Measurements from ENCODE around the gene BUD23. TPM values are rescaled to one million over a fixed set of nuclear protein-coding genes. Genes with fewer than 3 reads are reported as not detected.
A peak's percentile ranks its signal among the peaks of the same experiment; 100 is the strongest.

The BUD23 gene
- total RNA-seq, 1 experiment from 2014 or later: 168 TPM

DNA sequence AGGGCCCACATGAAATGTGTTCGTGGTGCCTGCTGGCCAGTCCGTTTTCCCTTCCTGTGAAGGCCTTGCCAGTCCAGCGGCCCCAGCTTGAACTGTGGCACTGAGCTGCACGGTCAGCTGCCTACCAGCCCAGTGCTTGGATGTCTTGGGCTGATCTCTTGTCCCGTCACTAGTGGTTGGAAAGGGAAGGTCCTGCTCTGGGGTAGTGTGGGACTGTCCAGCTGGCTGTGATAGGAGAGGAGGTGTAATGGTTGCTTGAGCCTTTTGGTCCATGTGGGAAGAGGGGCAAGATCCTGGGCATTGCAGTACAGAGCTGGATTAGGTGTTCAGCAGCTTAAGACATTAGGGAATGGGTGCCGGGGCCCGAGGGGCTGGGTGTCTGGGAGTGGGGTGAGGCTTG is 15.0 kb downstream of the BUD23 start:
- no peak for ATAC-seq
- H3K9me2 ChIP-seq (ENCODE audit: insufficient read depth): no peaks in the 10 kb centered on the region
- no peak overlapping the region for H3K9ac ChIP-seq (ENCODE audit: low read length)
- intact Hi-C loops (cut with micrococcal nuclease): no loop called here
- no TSS peak for BruUV-seq (replicated peaks)
- H3K4me1 ChIP-seq (ENCODE audit: control insufficient read depth in 1 of 2, insufficient read depth in 2 of 2, low read length in 2 of 2): peaks cover 0 to 14% of the 10 kb centered on the region in 2 experiments; a peak in 2 of 4 replicates
- H4K20me1 ChIP-seq (ENCODE audit: insufficient read depth): 0 out of 2 replicates have a peak, but pooled peaks cover 3% of the 10 kb centered on the region
- peak overlapping the region; percentile 43; the same call in 1 of the 2 replicates for H3K27ac ChIP-seq (ENCODE audit: low read depth, low read length)
- H3K9me3 ChIP-seq (ENCODE audit: control insufficient read depth in 1 of 2, insufficient read depth in 1 of 2, low read depth in 1 of 2, low read length in 2 of 2): no peaks in the 10 kb centered on the region
- ChIA-PET RAD21 (ENCODE audit: low non-redundant PET in 1 of 2, low total read pairs in 2 of 2, uncharacterized antibody in 2 of 2, unreplicated experiment in 2 of 2) (interaction anchor here in 1 of 2 experiments (0.5 kb wide), 1 partner anchor 8 kb away, joined by 3 read pairs; no protein-coding TSS in a partner anchor), POLR2A (interaction anchor here (0.6 kb wide), 1 partner anchor 134 kb away, joined by 3 read pairs; no protein-coding TSS in a partner anchor), CTCF (no interaction called here)
- no peaks in the 10 kb centered on the region for H3K27me3 ChIP-seq (ENCODE audit: insufficient read depth, low read length)
- TF ChIP-seq, protein P1, sequence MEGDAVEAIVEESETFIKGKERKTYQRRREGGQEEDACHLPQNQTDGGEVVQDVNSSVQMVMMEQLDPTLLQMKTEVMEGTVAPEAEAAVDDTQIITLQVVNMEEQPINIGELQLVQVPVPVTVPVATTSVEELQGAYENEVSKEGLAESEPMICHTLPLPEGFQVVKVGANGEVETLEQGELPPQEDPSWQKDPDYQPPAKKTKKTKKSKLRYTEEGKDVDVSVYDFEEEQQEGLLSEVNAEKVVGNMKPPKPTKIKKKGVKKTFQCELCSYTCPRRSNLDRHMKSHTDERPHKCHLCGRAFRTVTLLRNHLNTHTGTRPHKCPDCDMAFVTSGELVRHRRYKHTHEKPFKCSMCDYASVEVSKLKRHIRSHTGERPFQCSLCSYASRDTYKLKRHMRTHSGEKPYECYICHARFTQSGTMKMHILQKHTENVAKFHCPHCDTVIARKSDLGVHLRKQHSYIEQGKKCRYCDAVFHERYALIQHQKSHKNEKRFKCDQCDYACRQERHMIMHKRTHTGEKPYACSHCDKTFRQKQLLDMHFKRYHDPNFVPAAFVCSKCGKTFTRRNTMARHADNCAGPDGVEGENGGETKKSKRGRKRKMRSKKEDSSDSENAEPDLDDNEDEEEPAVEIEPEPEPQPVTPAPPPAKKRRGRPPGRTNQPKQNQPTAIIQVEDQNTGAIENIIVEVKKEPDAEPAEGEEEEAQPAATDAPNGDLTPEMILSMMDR (IDR thresholded peaks at IDR 0.05 in 2 of 3, conservative IDR thresholded peaks at IDR 0.05 in 1 of 3; ENCODE audit: borderline replicate concordance in 1 of 3, insufficient read depth in 1 of 3, low read depth in 2 of 3, low read length in 2 of 3): no peak
- TF ChIP-seq EGR1 (IDR thresholded peaks at IDR 0.05; ENCODE audit: low read depth) (no peak), EZH2phosphoT487 (IDR thresholded peaks at IDR 0.05; ENCODE audit: borderline replicate concordance) (no peak), POLR2AphosphoS5 (IDR thresholded peaks at IDR 0.05; ENCODE audit: low read depth, low read length) (0 out of 2 replicates have a peak, but pooled peaks have one; percentile 14)
- H3K36me3 ChIP-seq (ENCODE audit: control insufficient read depth in 1 of 2, insufficient read depth in 2 of 2, low read length in 2 of 2): peaks cover 30 to 70% of the 10 kb centered on the region in 2 experiments; a peak in 3 of 4 replicates
- H3K4me2 ChIP-seq (ENCODE audit: low read length): no peak overlapping the region
- no peak overlapping the region for H2AFZ ChIP-seq (ENCODE audit: low read depth, low read length, poor library complexity, severe bottlenecking)
- H3K79me2 ChIP-seq (ENCODE audit: insufficient read depth, low read length): peaks cover 6% of the 10 kb centered on the region; the same call in 1 of the 2 replicates
- no peak for DNase-seq (ENCODE audit: low read depth, low spot score)
- H3K4me3 ChIP-seq (replicated peaks in 1 of 2; ENCODE audit: low read depth in 1 of 2, low read length in 2 of 2): no peak overlapping the region

DNA sequence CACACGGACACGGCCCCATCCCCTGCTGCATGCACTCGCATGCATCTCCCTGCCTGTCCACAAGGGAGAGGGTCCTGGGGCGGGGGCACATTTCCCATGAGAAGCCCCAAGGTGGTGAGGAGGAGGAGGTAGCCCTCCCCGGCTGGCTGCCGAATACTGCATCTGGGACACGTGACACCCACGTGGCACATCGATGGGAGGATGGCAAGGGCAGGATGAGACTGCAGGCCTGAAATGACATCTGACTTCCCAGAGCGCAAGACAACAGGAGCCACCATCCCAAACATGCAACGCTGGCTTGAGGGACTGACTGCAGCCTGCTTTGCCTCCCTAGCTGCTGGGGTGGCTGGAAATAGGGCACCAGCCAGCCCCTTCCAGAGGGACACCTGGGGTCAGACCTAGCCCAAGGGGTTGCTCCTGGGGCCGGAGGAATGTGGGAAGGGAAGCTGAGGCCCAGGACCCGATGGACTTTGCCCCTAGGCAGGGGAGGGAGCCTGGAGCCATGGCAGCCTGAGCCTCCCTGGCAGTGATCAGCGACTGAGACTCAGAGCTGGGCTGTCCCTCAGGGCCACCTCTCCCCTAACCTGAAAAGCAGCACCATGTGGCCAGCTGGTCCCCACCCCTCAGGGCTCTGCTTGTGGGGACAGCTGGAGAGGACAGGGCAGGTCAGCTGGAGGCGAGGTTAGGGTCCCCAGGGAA is 16.1 kb downstream of the BUD23 start:
- peaks cover 0 to 20% of the 10 kb centered on the region in 2 experiments; a peak in 3 of 4 replicates for H3K4me1 ChIP-seq (ENCODE audit: control insufficient read depth in 1 of 2, insufficient read depth in 2 of 2, low read length in 2 of 2)
- no peaks in the 10 kb centered on the region for H3K27me3 ChIP-seq (ENCODE audit: insufficient read depth, low read length)
- intact Hi-C loops (cut with micrococcal nuclease): no loop called here
- H3K27ac ChIP-seq (ENCODE audit: low read depth, low read length): 0 out of 2 replicates have a peak overlapping the region, but pooled peaks have one; percentile 22
- H2AFZ ChIP-seq (ENCODE audit: low read depth, low read length, poor library complexity, severe bottlenecking): no peak overlapping the region
- ATAC-seq (no peak; the same call in 1 of the 2 replicates), DNase-seq (ENCODE audit: low read depth, low spot score) (no peak)
- POLR2A ChIA-PET: no interaction called here
- peaks cover 1% of the 10 kb centered on the region; the same call in 1 of the 2 replicates for H3K79me2 ChIP-seq (ENCODE audit: insufficient read depth, low read length)
- TF ChIP-seq, protein P1 (IDR thresholded peaks at IDR 0.05 in 2 of 3, conservative IDR thresholded peaks at IDR 0.05 in 1 of 3; ENCODE audit: borderline replicate concordance in 1 of 3, insufficient read depth in 1 of 3, low read depth in 2 of 3, low read length in 2 of 3): peak in 1 of 3 experiments; percentile 3; a peak in 1 of 6 replicates
- TF ChIP-seq YY1 (IDR thresholded peaks at IDR 0.05; ENCODE audit: extremely low read depth, insufficient replicate concordance, low read depth, low read length): no peak
- no peak overlapping the region for H3K4me2 ChIP-seq (ENCODE audit: low read length)
- 0 out of 2 replicates have a peak, but pooled peaks cover 3% of the 10 kb centered on the region for H4K20me1 ChIP-seq (ENCODE audit: insufficient read depth)
- no TSS peak for BruUV-seq (replicated peaks)
- RAD21 ChIA-PET (ENCODE audit: low non-redundant PET in 1 of 2, low total read pairs in 2 of 2, uncharacterized antibody in 2 of 2, unreplicated experiment in 2 of 2): no interaction called here
- H3K36me3 ChIP-seq (ENCODE audit: control insufficient read depth in 1 of 2, insufficient read depth in 2 of 2, low read length in 2 of 2): peaks cover 36 to 64% of the 10 kb centered on the region in 2 experiments; a peak in 3 of 4 replicates
- CTCF ChIA-PET: interaction anchor here (0.6 to 1.7 kb wide), 2 partner anchors 26 to 149 kb away, joined by 3 to 7 read pairs; no protein-coding TSS in a partner anchor
- no peak overlapping the region for H3K9ac ChIP-seq (ENCODE audit: low read length)
- H3K9me2 ChIP-seq (ENCODE audit: insufficient read depth): no peaks in the 10 kb centered on the region
- H3K4me3 ChIP-seq (replicated peaks in 1 of 2; ENCODE audit: low read depth in 1 of 2, low read length in 2 of 2): no peak overlapping the region
- no peaks in the 10 kb centered on the region for H3K9me3 ChIP-seq (ENCODE audit: control insufficient read depth in 1 of 2, insufficient read depth in 1 of 2, low read depth in 1 of 2, low read length in 2 of 2)
